H9 (cell line): ENCODE data around the gene GPBAR1. TPM values are rescaled to one million over a fixed set of nuclear protein-coding genes. Genes with fewer than 3 reads are reported as not detected.

Experiments
- DNase-seq: peaks from one replicate; pipeline ENCODE4 v3.0.0-alpha.2; 2017
- H2AFZ ChIP-seq: one replicate; pipeline ENCODE4 v1.6.1; 2013; ENCODE audit warnings: mild to moderate bottlenecking, low read length, control low read depth, moderate library complexity
- H2AK5ac ChIP-seq: 2 replicates; pipeline ENCODE4 v1.6.1; 2013; ENCODE audit warnings: low read length, control low read depth, mixed read lengths; ENCODE audit not compliant: insufficient read length
- H2BK120ac ChIP-seq: one replicate; pipeline ENCODE4 v1.6.1; 2013; ENCODE audit warnings: low read depth, mild to moderate bottlenecking, low read length, control low read depth, inconsistent platforms; ENCODE audit not compliant: poor library complexity, severe bottlenecking
- H2BK12ac ChIP-seq: 2 replicates; pipeline ENCODE4 v1.6.1; 2013; ENCODE audit warnings: low read length, control low read depth, mixed read lengths, low read depth; ENCODE audit not compliant: insufficient read length
- H2BK15ac ChIP-seq: 2 replicates; pipeline ENCODE4 v1.6.1; 2013; ENCODE audit warnings: low read depth, low read length, control low read depth
- H2BK20ac ChIP-seq: one replicate; pipeline ENCODE4 v1.6.1; 2013; ENCODE audit warnings: low read depth, mild to moderate bottlenecking, low read length, control low read depth, inconsistent platforms; ENCODE audit not compliant: poor library complexity, severe bottlenecking
- H2BK5ac ChIP-seq: 2 replicates; pipeline ENCODE4 v1.6.1; 2013; ENCODE audit warnings: low read length, control low read depth, mixed read lengths; ENCODE audit not compliant: insufficient read length
- H3K14ac ChIP-seq: 2 replicates; pipeline ENCODE4 v1.6.1; 2013; ENCODE audit warnings: low read length, control low read depth; ENCODE audit not compliant: insufficient read depth
- H3K18ac ChIP-seq: 2 replicates; pipeline ENCODE4 v1.6.1; 2013; ENCODE audit warnings: low read depth, mild to moderate bottlenecking, mixed read lengths, low read length, control low read depth; ENCODE audit not compliant: insufficient read length
- H3K23ac ChIP-seq: 2 replicates; pipeline ENCODE4 v1.6.1; 2013; ENCODE audit warnings: low read length, control low read depth, mixed read lengths, low read depth; ENCODE audit not compliant: insufficient read length
- H3K23me2 ChIP-seq: 2 replicates; pipeline ENCODE4 v1.6.1; 2013; ENCODE audit warnings: low read depth, mild to moderate bottlenecking, mixed read lengths, low read length, control low read depth; ENCODE audit not compliant: insufficient read length, poor library complexity, severe bottlenecking
- H3K27ac ChIP-seq: 2 replicates; pipeline ENCODE4 v1.5.1; 2013; ENCODE audit warnings: low read length, control low read depth, mixed read lengths, low read depth; ENCODE audit not compliant: insufficient read length
- H3K27me3 ChIP-seq: 2 replicates; pipeline ENCODE4 v1.6.1; 2013; ENCODE audit warnings: low read length, control low read depth, inconsistent platforms; ENCODE audit not compliant: insufficient read depth
- H3K4ac ChIP-seq: 2 replicates; pipeline ENCODE4 v1.6.1; 2013; ENCODE audit warnings: low read depth, mild to moderate bottlenecking, control low read depth, inconsistent platforms, low read length, moderate library complexity
- H3K4me1 ChIP-seq: 2 replicates; pipeline ENCODE4 v1.6.1; 2013; ENCODE audit warnings: low read length, control low read depth, inconsistent platforms; ENCODE audit not compliant: insufficient read depth
- H3K4me2 ChIP-seq: 2 replicates; pipeline ENCODE4 v1.6.1; 2013; ENCODE audit warnings: low read length, control low read depth, mixed read lengths; ENCODE audit not compliant: insufficient read length, insufficient read depth
- H3K56ac ChIP-seq: 2 replicates; pipeline ENCODE4 v1.6.1; 2013; ENCODE audit warnings: low read depth, mild to moderate bottlenecking, mixed read lengths, low read length, control low read depth; ENCODE audit not compliant: insufficient read length
- H3K79me1 ChIP-seq: 2 replicates; pipeline ENCODE4 v1.6.1; 2013; ENCODE audit warnings: low read depth, mild to moderate bottlenecking, moderate library complexity, low read length, control low read depth, inconsistent platforms; ENCODE audit not compliant: insufficient read depth, poor library complexity, severe bottlenecking
- H3K79me2 ChIP-seq: 2 replicates; pipeline ENCODE4 v1.6.1; 2013; ENCODE audit warnings: low read length, control low read depth, inconsistent platforms; ENCODE audit not compliant: insufficient read depth
- H3K9ac ChIP-seq: 2 replicates; pipeline ENCODE4 v1.6.1; 2013; ENCODE audit warnings: low read length, control low read depth, mixed read lengths; ENCODE audit not compliant: insufficient read length; ENCODE audit errors: extremely low read depth
- H3K9me3 ChIP-seq: one replicate; pipeline ENCODE4 v1.6.1; 2013; ENCODE audit warnings: low read depth, low read length, inconsistent platforms; ENCODE audit not compliant: control insufficient read depth
- H3T11ph ChIP-seq: one replicate; pipeline ENCODE4 v1.6.1; 2013; ENCODE audit warnings: mild to moderate bottlenecking, low read length, control low read depth, inconsistent platforms
- H4K20me1 ChIP-seq: one replicate; pipeline ENCODE4 v1.6.1; 2013; ENCODE audit not compliant: control insufficient read depth, insufficient read length, insufficient read depth
- H4K5ac ChIP-seq: 2 replicates; pipeline ENCODE4 v1.6.1; 2013; ENCODE audit warnings: low read depth, mild to moderate bottlenecking, mixed read lengths, low read length, control low read depth; ENCODE audit not compliant: insufficient read length
- H4K8ac ChIP-seq: replicated peaks from 2 replicates; pipeline ENCODE4 v1.6.1; 2013; ENCODE audit warnings: low read length, control low read depth, mixed read lengths, low read depth; ENCODE audit not compliant: insufficient read length
- H4K91ac ChIP-seq: 2 replicates; pipeline ENCODE4 v1.6.1; 2013; ENCODE audit warnings: low read depth, mild to moderate bottlenecking, moderate library complexity, mixed read lengths, low read length, control low read depth; ENCODE audit not compliant: insufficient read length
- H3K27ac Mint-ChIP-seq, 3 experiments: 2 replicates in 2 of 3; 3 replicates in 1 of 3; pipeline ENCODE4 v1.8.0; 2020 to 2021; ENCODE audit warnings: mixed read lengths in 3 of 3, mild to moderate bottlenecking in 1 of 3, moderate library complexity in 1 of 3
- H3K27me3 Mint-ChIP-seq: 2 replicates; pipeline ENCODE4 v1.8.0; 2021; ENCODE audit warnings: low read depth, mild to moderate bottlenecking, moderate library complexity, mixed read lengths
- H3K36me3 Mint-ChIP-seq, 3 experiments: 2 replicates in 2 of 3; 3 replicates in 1 of 3; pipeline ENCODE4 v1.8.0; 2020 to 2021; ENCODE audit warnings: low read depth in 3 of 3, mixed read lengths in 3 of 3; ENCODE audit not compliant: insufficient read depth in 1 of 3
- H3K4me1 Mint-ChIP-seq, 2 experiments: 2 replicates each; pipeline ENCODE4 v1.8.0; 2020; ENCODE audit warnings: mixed read lengths in 2 of 2
- H3K4me3 Mint-ChIP-seq, 2 experiments: 2 replicates in 1 of 2; 3 replicates in 1 of 2; pipeline ENCODE4 v1.8.0; 2020 to 2021; ENCODE audit warnings: mild to moderate bottlenecking in 2 of 2, mixed read lengths in 2 of 2, moderate library complexity in 1 of 2
- H3K9me3 Mint-ChIP-seq, 2 experiments: 2 replicates in 1 of 2; 3 replicates in 1 of 2; pipeline ENCODE4 v1.8.0; 2020; ENCODE audit warnings: mild to moderate bottlenecking in 2 of 2, mixed read lengths in 2 of 2, moderate library complexity in 1 of 2
- WGBS: extraction: QIAGEN DNeasy Blood & Tissue Kit; methylation state at CpG from one replicate; pipeline ENCODE4 v1.1.7; 2013; ENCODE audit warnings: missing lambda C conversion rate, low lambda C conversion rate, mixed read lengths; ENCODE audit not compliant: insufficient read length; ENCODE audit errors: extremely low coverage; 5-methylcytosine and 5-hydroxymethylcytosine counted together
- total RNA-seq: library from RNA; stranded (reverse); gene quantifications from 2 replicates; pipeline ENCODE4 v1.2.1, GENCODE V29; 2021
- TF ChIP-seq, protein P1 (sequence below): fragments of 200-600 bp; sonication (generic); conservative IDR thresholded peaks from 3 replicates; pipeline ENCODE4 v1.8.0; 2021; ENCODE audit warnings: antibody characterized with exemption, mild to moderate bottlenecking

Gene GPBAR1
- total RNA-seq, 1 experiment from 2014 or later, result 0.44 TPM

DNA sequence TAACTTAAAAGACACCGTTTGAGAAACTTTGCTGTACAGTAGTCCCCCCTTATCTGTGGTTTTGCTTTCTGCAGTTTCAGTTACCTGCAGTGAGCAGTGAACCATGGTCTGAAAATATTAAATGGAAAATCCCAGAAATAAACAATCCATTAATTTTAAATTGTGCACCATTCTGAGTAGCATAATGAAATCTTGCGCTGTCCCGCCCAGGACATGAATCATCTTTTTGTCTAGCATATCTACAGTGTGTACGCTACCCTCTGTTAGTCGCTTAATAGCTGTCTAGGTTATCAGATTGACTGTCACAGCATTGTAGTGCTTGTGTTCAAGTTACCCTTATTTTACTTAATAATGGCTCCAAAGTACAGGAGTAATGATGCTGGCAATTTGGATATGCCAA lies 37.8 kb upstream of the GPBAR1 start:
- H2AFZ ChIP-seq, result no peak overlapping the region
- no peak overlapping the region for H3K27ac Mint-ChIP-seq

More for the DNA sequence above, 37.8 kb upstream of the GPBAR1 start:
- Histone ChIP-seq H3K14ac (no peak overlapping the region), H3K4me1 (0 out of 2 replicates have a peak, but pooled peaks cover 3% of the 10 kb centered on the region), H3K9me3 (no peaks in the 10 kb centered on the region), H3K18ac (no peak overlapping the region), H4K8ac (no peak overlapping the region), H2BK5ac (no peak overlapping the region), H2BK120ac (no peak overlapping the region), H2BK20ac (no peak overlapping the region), H3K27me3 (no peaks in the 10 kb centered on the region), H3K23ac (no peak overlapping the region), H3K4ac (no peak overlapping the region), H2AK5ac (no peak overlapping the region), H4K20me1 (no peaks in the 10 kb centered on the region), H2BK15ac (no peak overlapping the region), H4K5ac (no peak overlapping the region), H3K27ac (no peak overlapping the region), H2BK12ac (no peak overlapping the region), H3K79me2 (peaks cover 44% of the 10 kb centered on the region), H3K56ac (no peak overlapping the region), H3K23me2 (peaks cover 4% of the 10 kb centered on the region), H3K79me1 (peaks cover 17% of the 10 kb centered on the region), H3K4me2 (no peak overlapping the region), H3K9ac (no peak overlapping the region), H3T11ph (no peak overlapping the region), H4K91ac (no peak overlapping the region)
- H3K4me3 Mint-ChIP-seq, result no peak overlapping the region
- TF ChIP-seq, protein P1, sequence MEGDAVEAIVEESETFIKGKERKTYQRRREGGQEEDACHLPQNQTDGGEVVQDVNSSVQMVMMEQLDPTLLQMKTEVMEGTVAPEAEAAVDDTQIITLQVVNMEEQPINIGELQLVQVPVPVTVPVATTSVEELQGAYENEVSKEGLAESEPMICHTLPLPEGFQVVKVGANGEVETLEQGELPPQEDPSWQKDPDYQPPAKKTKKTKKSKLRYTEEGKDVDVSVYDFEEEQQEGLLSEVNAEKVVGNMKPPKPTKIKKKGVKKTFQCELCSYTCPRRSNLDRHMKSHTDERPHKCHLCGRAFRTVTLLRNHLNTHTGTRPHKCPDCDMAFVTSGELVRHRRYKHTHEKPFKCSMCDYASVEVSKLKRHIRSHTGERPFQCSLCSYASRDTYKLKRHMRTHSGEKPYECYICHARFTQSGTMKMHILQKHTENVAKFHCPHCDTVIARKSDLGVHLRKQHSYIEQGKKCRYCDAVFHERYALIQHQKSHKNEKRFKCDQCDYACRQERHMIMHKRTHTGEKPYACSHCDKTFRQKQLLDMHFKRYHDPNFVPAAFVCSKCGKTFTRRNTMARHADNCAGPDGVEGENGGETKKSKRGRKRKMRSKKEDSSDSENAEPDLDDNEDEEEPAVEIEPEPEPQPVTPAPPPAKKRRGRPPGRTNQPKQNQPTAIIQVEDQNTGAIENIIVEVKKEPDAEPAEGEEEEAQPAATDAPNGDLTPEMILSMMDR, result no peak
- H3K9me3 Mint-ChIP-seq, result no peaks in the 10 kb centered on the region
- no CpG with 5 or more reads among the region's 5 CpGs for WGBS
- no peak for DNase-seq
- H3K27me3 Mint-ChIP-seq, result no peaks in the 10 kb centered on the region
- peaks cover 5 to 52% (median 51%) of the 10 kb centered on the region in 3 experiments; a peak in 5 of 7 replicates for H3K36me3 Mint-ChIP-seq
- H3K4me1 Mint-ChIP-seq, result peaks cover 21 to 23% of the 10 kb centered on the region in 2 experiments
